ENCODE measurements around the gene FAM240A. TPM values are rescaled to one million over a fixed set of nuclear protein-coding genes. Genes with fewer than 3 reads are reported as not detected.
"Not testable (repeated sequence)": the region's sequence is repeated elsewhere in the genome, so short reads cannot be mapped to it uniquely, and the experiment has no call there.

The FAM240A gene
- polyA plus RNA-seq, 3 donors = 0.06 to 0.17 (median 0.14) TPM

DNA sequence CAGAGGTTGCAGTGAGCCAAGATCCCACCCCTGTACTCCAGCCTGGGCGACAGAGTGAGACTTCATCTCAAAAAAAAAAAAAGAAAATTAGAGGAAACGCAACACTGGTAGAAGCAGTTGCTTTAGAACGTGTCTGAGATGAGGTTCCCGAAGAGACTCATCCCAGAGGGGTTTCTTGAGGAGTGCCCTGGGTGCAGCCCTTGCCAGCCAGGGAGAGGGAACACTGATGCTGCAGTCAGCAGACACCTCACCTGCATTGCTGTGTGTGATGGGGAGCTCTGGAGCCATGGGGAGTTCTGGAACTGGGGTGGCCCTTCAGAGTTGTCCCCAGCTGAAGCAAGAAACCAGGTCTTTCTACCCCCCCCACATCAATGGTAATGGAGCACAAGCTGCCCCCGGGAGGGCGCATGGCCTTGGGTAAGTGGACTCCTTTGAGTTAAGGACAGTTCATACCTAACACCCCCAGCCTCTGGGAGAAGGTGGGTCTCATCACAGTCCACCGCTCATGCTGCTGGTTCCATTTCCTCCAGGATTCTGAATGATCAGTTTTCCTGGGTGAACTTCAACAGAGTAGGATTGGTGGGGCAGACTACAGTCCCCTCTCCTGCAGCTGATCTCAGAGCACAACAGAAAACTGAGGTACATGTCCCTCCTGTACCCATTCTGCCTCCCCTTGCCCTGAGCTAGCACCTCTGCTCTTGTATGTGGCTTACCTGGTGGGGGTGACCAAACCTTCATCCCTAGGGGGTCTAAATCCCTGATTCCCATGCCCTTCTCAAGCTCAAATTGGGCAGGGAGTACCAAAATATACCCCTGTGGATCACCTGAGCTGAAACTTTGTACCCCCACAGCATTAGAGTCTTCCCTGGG lies 27.5 kb upstream of the FAM240A start:
- no peak for DNase-seq (ENCODE audit: extremely low read depth in 1 of 11, low read depth in 9 of 11, low spot score in 4 of 11)

DNA sequence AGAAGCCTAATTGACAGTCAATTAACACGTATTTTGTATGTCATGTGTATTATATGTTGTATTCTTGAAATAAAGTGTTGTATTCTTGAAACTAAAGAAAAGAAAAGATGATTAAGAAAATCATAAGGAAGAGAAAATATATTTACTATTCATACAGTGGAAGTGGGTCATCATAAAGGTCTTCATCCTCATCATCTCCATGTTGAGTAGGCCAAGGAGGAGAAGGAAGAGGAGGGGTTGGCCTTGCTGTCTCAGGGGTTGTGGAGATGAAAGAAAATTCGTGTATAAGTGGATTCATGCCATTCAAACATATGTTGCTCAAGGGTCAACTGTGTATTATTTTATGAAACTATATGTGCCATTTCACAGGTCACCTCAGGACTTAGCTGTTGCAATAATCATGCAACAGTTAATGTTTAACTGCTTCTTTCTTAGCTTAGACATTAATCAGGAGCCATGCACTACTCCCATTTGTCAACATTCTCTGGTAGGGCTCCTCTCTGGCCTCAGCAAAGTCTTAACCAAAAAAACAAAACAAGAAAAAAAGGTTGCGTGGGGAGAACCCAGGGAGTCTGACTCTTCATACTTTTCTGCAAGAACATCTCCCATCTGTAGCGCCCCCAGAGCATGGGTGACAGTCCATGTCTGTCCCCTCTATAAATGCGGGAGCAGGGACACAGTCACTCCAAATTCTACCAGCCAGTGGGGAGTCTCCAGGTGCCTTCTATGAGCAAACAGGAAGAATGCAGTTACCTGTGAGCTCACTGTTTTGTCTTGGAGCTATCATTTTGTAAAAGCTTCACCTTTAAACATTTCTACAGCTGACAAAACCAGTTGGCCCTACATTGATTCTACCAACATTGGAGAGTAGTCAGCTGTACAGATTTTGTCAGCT lies 26.3 kb upstream of the FAM240A start:
- no peak for DNase-seq (ENCODE audit: extremely low read depth in 1 of 11, low read depth in 9 of 11, low spot score in 4 of 11)

DNA sequence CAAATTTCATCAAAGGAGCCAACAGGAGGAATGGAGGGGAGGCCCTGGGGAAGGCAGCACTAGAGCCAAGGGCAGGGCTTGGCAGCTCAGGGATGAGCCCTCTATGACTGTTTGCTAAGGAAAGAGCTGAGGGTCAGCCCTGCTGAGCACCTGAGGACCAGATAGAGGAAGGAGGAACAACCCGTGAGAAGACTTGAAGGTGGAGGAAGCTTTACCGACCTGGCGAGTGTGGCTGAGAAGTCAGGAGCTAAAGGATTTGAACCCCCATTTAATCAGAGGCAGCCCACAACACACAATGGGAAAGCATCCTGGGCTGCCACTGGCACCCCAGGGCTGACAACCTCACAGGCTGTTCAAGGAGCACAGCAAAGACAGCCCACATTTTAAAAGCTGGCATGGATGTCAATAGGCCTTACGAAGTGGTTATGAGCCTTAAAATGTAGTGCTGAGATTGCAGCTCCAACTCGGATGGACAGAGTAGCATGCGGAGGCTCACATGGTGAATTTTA lies 25.5 kb upstream of the FAM240A start:
- DNase-seq (ENCODE audit: extremely low read depth in 1 of 11, low read depth in 9 of 11, low spot score in 4 of 11) = no peak

DNA sequence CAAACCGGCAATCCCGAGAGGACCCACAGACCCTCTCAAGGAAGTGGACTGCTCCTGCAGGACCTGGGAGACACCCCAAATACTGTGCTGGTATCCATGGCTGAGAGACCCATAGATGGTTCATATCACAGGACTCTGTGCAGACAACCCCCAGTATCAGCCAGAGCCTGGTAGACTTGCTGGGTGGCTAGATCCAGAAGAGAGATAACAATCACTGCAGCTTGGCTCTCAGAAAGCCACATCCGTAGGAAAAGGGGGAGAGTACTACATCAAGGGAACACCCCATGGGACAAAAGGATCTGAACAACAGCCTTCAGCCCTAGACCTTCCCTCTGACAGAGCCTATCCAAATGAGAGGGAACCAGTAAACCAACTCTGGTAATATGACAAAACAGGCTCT lies 25.1 kb upstream of the FAM240A start:
- not testable (repeated sequence) for DNase-seq (ENCODE audit: extremely low read depth in 1 of 11, low read depth in 9 of 11, low spot score in 4 of 11)

- no peak for DNase-seq (ENCODE audit: extremely low read depth in 1 of 11, low read depth in 9 of 11, low spot score in 4 of 11)
Observed at GRCh38 chr3:46593274-46593862, 19.0 kb upstream of the FAM240A start.

- no peak for DNase-seq (ENCODE audit: extremely low read depth in 1 of 11, low read depth in 9 of 11, low spot score in 4 of 11)
Observed at GRCh38 chr3:46593979-46594378, 18.3 kb upstream of the FAM240A start.

GRCh38 chr3:46594723-46595122 lies 17.6 kb upstream of the FAM240A start:
- no peak for DNase-seq (ENCODE audit: extremely low read depth in 1 of 11, low read depth in 9 of 11, low spot score in 4 of 11)

DNA sequence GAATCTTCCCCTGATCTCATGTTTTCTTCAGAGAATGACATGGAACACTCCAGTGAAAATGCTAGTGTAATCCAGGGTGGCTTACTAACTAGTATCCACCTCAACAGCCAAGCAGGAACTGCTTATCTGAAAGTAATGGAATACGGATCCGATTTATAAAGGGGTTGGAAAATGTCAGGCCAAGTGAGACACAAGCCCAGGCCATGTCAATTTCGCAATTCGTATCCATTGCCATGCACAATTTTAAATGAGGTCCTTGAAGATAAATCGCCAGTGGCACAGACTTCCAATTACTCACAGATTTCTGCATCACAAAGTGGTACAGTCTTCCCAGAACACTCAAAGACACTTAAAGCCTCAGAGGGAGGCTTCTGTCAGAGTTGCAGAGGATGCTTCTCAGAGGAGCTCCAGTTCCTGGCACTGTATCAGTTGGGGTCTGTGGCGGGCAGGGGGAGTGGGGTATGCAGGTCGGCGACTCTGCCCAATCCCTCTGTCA lies 16.5 kb upstream of the FAM240A start:
- DNase-seq (ENCODE audit: extremely low read depth in 1 of 11, low read depth in 9 of 11, low spot score in 4 of 11) = no peak

- no peak for DNase-seq (ENCODE audit: extremely low read depth in 1 of 11, low read depth in 9 of 11, low spot score in 4 of 11)
Observed at GRCh38 chr3:46599590-46599989, 12.7 kb upstream of the FAM240A start.

DNA sequence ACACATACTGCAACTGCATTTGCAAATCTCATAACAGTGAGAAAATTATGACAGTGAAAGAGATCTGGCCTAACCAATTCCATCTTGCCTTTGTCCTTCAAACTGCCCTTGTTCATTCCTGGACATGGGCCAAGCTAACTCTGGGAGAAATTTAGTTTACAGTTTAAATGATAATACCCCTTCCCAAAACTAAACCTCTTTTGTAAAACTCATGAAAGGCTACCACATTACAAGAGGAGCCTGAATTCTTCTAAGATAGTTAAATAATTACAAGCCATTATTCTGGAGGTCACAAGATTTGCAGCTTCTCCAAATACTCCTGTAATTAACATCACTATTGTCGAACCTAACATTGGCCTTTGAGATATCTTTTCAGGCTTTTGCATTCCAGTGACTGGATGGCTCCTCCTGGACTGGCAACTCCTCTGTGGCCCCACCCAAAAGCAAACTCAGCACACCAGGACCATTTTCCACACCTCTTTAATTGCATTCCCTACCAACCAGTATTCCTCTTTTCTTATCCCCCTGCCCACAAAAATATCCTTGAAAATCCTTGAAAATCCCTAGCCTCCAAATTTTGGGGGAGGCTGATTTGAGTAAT lies 8.8 kb upstream of the FAM240A start:
- DNase-seq (ENCODE audit: extremely low read depth in 1 of 11, low read depth in 9 of 11, low spot score in 4 of 11) = no peak

- no peak for DNase-seq (ENCODE audit: extremely low read depth in 1 of 11, low read depth in 9 of 11, low spot score in 4 of 11)
Observed at GRCh38 chr3:46604127-46604526, 8.2 kb upstream of the FAM240A start.

DNA sequence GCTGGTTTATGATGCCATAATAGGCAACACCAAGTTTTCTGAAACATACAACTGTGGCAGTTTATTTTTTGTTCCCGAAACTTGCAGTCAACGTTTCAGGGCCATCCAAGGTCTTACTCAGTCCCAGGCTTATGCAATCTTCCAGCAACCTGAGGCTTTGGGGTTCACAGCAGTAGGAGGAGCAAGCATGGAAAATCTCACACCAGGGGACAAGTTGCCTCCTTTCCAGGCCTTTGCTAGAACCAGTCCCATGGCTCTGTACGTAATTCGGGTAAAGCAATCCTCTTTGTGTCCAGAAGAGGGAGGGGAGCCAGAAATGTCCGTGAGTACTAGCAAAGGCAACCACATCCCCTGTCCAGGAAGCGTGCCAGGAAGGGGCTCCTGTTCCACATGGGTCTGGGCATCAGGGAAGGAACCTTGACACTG lies 4.7 kb upstream of the FAM240A start:
- DNase-seq (ENCODE audit: extremely low read depth in 1 of 11, low read depth in 9 of 11, low spot score in 4 of 11) = no peak

- DNase-seq (ENCODE audit: extremely low read depth in 1 of 11, low read depth in 9 of 11, low spot score in 4 of 11) = no peak
Observed at GRCh38 chr3:46609212-46609721, 3.1 kb upstream of the FAM240A start.

- no peak for DNase-seq (ENCODE audit: extremely low read depth in 1 of 11, low read depth in 9 of 11, low spot score in 4 of 11)
Observed at GRCh38 chr3:46609944-46610722, 2.2 kb upstream of the FAM240A start.

- no peak for DNase-seq (ENCODE audit: extremely low read depth in 1 of 11, low read depth in 9 of 11, low spot score in 4 of 11)
Observed at GRCh38 chr3:46613313-46614005, 1.1 kb downstream of the FAM240A start.

- DNase-seq (ENCODE audit: extremely low read depth in 1 of 11, low read depth in 9 of 11, low spot score in 4 of 11) = no peak
Observed at GRCh38 chr3:46614431-46614830, 2.1 kb downstream of the FAM240A start.

DNA sequence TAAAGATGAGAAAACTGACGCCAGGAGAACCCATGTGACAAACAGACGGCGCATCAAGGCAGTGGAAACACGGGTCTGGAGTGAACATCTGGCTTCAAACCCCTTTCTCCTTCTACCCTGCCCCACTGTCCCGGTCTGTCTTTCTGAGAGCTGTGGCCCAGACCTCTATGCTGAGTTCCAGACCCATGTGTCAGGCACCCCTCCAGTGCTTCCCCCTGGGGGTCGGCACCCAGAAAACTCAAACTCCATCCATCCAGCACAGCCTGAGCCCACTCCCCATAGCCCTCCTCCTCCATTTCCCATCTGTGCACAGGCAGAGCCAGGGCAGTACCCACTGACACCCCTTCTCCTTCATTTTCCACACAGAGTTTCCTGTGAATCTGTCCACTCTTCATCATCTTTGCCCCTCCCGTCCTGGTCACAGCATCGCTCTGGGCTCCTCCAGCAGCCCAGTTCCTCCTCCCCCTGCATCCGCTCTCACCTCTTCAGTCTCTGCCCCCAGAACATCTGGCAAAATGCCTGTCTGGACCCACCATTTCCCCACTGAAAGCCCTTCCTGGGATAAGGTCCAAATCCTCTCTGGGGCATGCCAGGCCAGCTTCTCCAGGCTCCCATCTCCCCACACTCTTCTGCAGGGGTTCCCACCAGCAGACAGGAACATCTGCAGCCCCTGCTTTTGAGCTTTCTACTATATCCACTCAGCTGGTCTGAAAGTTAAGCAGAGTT lies 2.9 kb downstream of the FAM240A start:
- DNase-seq (ENCODE audit: extremely low read depth in 1 of 11, low read depth in 9 of 11, low spot score in 4 of 11) = no peak

All from renal cortex interstitium (tissue), 11 donors.